KMS-11 (cell line): ENCODE measurements around the gene RBCK1.
A peak's percentile ranks its signal among the peaks of the same experiment; 100 is the strongest.

Experiments used
- H2AFZ ChIP-seq: fragments of 200-600 bp; sonication (generic); 2 replicates; pipeline ENCODE4 v1.6.1; 2016; ENCODE audit warnings: antibody characterized with exemption, mixed run types, low read depth
- H3K27ac ChIP-seq: fragments of 200-600 bp; sonication (generic); 2 replicates; pipeline ENCODE4 v1.6.1; 2016; ENCODE audit warnings: mild to moderate bottlenecking, mixed run types
- H3K27me3 ChIP-seq: fragments of 200-600 bp; sonication (generic); 2 replicates; pipeline ENCODE4 v1.6.1; 2017; ENCODE audit warnings: mild to moderate bottlenecking, low read depth, mixed run types, moderate library complexity; ENCODE audit not compliant: insufficient read depth
- H3K36me3 ChIP-seq: fragments of 200-600 bp; sonication (generic); 2 replicates; pipeline ENCODE4 v1.6.1; 2017; ENCODE audit warnings: mild to moderate bottlenecking, mixed run types; ENCODE audit not compliant: insufficient read depth
- H3K4me1 ChIP-seq: fragments of 200-600 bp; sonication (generic); 2 replicates; pipeline ENCODE4 v1.6.1; 2016; ENCODE audit warnings: mild to moderate bottlenecking, low read depth, mixed run types; ENCODE audit not compliant: poor library complexity, severe bottlenecking
- H3K4me2 ChIP-seq: fragments of 200-600 bp; sonication (generic); 2 replicates; pipeline ENCODE4 v1.7.0; 2016; ENCODE audit warnings: mild to moderate bottlenecking, mixed run types
- H3K4me3 ChIP-seq: fragments of 200-600 bp; sonication (generic); IDR thresholded peaks from 2 replicates; pipeline ENCODE4 v1.6.1; 2017; ENCODE audit warnings: low read depth, low read length, mixed read lengths; ENCODE audit not compliant: insufficient read depth
- H3K79me2 ChIP-seq: fragments of 200-600 bp; sonication (generic); 2 replicates; pipeline ENCODE4 v1.6.1; 2016; ENCODE audit warnings: low read depth, mixed run types; ENCODE audit not compliant: insufficient read depth
- H3K9ac ChIP-seq: fragments of 200-600 bp; sonication (generic); 2 replicates; pipeline ENCODE4 v1.6.1; 2016; ENCODE audit warnings: mild to moderate bottlenecking, mixed run types
- H4K20me1 ChIP-seq: fragments of 200-600 bp; sonication (generic); 2 replicates; pipeline ENCODE4 v1.6.1; 2016; ENCODE audit warnings: mild to moderate bottlenecking, mixed run types; ENCODE audit not compliant: insufficient read depth
- TF ChIP-seq, protein P1 (sequence below): fragments of 200-600 bp; sonication (generic); conservative IDR thresholded peaks from 2 replicates; pipeline ENCODE4 v1.6.1; 2017; ENCODE audit warnings: low read depth, mild to moderate bottlenecking, antibody characterized with exemption, low read length, moderate library complexity, mixed read lengths

RBCK1 gene

DNA sequence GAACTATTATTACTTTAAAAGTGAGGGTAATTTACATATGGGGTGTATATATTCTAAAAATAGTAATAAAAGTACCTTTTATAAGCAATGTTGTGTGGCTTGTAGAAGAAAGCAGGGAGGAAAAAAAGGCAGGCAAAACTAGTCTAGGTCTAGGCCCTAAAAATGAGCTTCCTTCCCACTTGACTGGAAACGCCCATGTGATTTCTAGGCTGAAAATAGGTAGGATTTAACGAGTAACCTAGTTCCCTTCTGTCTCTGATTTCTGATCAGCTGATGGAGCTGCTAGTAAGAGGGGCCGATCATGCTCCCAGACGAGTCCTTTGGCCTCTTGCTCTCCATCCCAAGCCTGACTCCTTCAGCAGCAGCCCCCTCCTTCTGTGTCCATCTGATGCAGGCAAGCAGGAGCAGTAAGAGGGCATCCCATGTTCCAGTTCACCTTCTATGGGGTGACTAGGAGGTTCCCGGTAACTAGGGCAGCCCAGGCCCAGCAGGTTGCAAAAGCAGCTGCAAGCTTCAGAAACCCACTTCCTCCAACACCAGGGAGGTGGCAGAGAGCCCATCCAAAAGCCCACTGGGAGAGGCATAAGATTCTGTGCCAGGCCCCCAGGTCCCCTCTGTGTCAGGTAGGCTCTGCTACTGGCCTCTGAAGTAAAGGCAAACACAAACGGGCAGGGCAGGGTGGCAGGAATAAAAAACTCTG lies 29.8 kb downstream of the RBCK1 start:
- Histone ChIP-seq H3K27me3 (no peaks in the 10 kb centered on the region), H3K9ac (no peak overlapping the region), H3K36me3 (0 out of 2 replicates have a peak, but pooled peaks cover 5% of the 10 kb centered on the region), H3K4me1 (peaks cover 50% of the 10 kb centered on the region), H4K20me1 (no peaks in the 10 kb centered on the region), H3K4me3 (no peak overlapping the region), H3K79me2 (no peaks in the 10 kb centered on the region; the same call in 1 of the 2 replicates), H3K27ac (peak overlapping the region; percentile 49), H3K4me2 (peak overlapping the region; percentile 84), H2AFZ (no peak overlapping the region)
- TF ChIP-seq, protein P1, sequence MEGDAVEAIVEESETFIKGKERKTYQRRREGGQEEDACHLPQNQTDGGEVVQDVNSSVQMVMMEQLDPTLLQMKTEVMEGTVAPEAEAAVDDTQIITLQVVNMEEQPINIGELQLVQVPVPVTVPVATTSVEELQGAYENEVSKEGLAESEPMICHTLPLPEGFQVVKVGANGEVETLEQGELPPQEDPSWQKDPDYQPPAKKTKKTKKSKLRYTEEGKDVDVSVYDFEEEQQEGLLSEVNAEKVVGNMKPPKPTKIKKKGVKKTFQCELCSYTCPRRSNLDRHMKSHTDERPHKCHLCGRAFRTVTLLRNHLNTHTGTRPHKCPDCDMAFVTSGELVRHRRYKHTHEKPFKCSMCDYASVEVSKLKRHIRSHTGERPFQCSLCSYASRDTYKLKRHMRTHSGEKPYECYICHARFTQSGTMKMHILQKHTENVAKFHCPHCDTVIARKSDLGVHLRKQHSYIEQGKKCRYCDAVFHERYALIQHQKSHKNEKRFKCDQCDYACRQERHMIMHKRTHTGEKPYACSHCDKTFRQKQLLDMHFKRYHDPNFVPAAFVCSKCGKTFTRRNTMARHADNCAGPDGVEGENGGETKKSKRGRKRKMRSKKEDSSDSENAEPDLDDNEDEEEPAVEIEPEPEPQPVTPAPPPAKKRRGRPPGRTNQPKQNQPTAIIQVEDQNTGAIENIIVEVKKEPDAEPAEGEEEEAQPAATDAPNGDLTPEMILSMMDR = no peak

DNA sequence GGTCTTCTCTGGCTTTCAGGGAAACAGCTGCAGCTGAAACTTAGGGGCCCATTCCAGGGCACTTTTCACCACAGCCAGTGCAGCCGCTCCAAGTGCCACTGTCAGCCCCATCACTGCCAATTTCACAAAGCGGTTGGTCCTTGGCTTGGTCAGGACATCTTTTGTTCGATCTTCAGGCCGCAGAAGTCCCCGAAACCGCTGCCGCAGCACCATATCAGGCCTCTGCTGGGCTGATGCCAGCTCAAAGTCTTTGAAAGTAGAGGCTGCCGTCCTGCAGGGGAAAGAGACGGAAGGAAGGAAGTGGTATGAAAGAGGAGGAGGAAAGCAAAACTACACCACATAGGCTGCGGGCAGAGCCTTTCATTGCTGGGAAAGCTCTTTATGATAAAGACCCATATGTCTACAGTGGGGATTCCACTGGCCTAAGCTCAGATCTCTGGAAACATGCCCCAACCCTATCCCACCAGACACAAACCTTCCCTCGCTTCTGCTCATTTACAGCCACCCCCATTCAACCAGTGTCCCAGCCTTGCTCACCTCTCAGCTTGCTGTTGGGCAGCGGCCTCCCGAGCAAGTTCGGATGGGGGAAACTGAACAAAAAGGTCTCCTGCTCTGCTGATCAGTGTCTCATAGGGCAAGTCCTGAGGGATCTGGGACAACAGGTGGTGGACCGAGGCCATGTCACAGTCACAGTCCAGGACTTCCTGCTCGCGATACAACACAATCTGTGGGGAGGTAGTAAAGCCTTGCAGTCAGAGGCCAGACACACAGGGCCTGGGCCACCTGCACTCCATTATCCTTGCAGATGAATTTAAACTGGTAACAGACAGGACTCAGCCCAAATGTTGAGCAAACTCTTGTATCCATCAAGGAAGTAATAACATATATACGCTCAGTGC lies 30.7 kb downstream of the RBCK1 start:
- Histone ChIP-seq H3K4me2 (peak overlapping the region; percentile 84), H4K20me1 (no peaks in the 10 kb centered on the region), H2AFZ (no peak overlapping the region), H3K9ac (no peak overlapping the region), H3K4me3 (no peak overlapping the region), H3K36me3 (0 out of 2 replicates have a peak, but pooled peaks cover 5% of the 10 kb centered on the region), H3K4me1 (peaks cover 50% of the 10 kb centered on the region), H3K27ac (peak overlapping the region; percentile 49), H3K79me2 (no peaks in the 10 kb centered on the region; the same call in 1 of the 2 replicates), H3K27me3 (no peaks in the 10 kb centered on the region)
- TF ChIP-seq, protein P1 = no peak

DNA sequence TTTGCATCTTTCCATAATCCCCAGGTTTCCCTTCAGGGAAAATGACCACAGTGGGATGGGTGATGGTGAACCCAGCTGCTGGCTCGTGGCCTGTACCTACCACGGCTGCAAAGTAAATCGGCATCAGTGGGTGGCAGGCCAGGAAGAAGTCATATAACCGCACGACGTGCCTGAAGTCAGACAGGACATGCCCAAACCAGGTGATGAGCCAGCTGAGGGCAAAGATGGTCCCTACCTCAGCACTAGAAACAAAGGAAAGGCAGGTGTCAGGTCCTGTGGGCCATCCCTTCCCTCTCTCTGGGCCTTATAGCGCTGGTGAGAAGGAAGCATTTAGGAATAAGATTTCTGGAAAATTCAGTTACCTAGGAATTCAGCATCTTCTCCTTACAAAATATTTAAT lies 32.0 kb downstream of the RBCK1 start:
- H3K79me2 ChIP-seq = no peaks in the 10 kb centered on the region; the same call in 1 of the 2 replicates
- no peak overlapping the region for H3K4me3 ChIP-seq
- no peak overlapping the region for H3K9ac ChIP-seq
- no peaks in the 10 kb centered on the region for H4K20me1 ChIP-seq
- H3K27ac ChIP-seq = no peak overlapping the region
- peaks cover 57% of the 10 kb centered on the region for H3K4me1 ChIP-seq
- TF ChIP-seq, protein P1 = no peak
- H2AFZ ChIP-seq = no peak overlapping the region
- no peaks in the 10 kb centered on the region for H3K27me3 ChIP-seq
- 0 out of 2 replicates have a peak, but pooled peaks cover 4% of the 10 kb centered on the region for H3K36me3 ChIP-seq
- peak overlapping the region; percentile 84; the same call in 1 of the 2 replicates for H3K4me2 ChIP-seq

DNA sequence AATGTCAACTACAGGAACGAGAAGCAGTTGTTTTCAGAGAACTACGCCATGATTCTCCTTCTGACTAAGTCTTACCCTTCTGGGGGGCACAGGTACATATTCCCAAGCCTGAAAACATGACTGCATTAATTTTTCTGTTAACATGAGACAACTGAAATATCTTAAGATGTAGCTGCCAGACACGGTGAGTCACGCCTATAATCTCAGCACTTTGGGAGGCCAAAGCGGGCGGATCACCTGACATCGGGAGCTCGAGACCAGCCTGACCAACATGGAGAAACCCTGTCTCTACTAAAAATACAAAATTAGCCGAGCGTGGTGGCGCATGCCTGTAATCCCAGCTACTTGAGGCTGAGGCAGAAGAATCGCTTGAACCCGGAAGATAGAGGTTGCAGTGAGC lies 32.5 kb downstream of the RBCK1 start:
- TF ChIP-seq, protein P1 = no peak
- Histone ChIP-seq H4K20me1 (no peaks in the 10 kb centered on the region), H3K27me3 (no peaks in the 10 kb centered on the region), H3K4me3 (no peak overlapping the region), H3K79me2 (no peaks in the 10 kb centered on the region; the same call in 1 of the 2 replicates), H3K4me2 (no peak overlapping the region), H3K4me1 (peaks cover 57% of the 10 kb centered on the region), H3K9ac (no peak overlapping the region), H2AFZ (no peak overlapping the region), H3K27ac (no peak overlapping the region), H3K36me3 (no peaks in the 10 kb centered on the region)
